GM10266 (cell line): Measurements from ENCODE around the gene NRCAM.

ENCODE experiments used
- DNase-seq: peaks from one replicate; pipeline ENCODE4 v3.0.0; 2012; ENCODE audit errors: extremely low spot score
- CTCF ChIP-seq: IDR thresholded peaks from 2 replicates; pipeline ENCODE4 v1.5.1; 2012; ENCODE audit warnings: mild to moderate bottlenecking, low read depth; ENCODE audit not compliant: control insufficient read depth, insufficient read depth; ENCODE audit errors: missing control alignments

Gene NRCAM

DNA sequence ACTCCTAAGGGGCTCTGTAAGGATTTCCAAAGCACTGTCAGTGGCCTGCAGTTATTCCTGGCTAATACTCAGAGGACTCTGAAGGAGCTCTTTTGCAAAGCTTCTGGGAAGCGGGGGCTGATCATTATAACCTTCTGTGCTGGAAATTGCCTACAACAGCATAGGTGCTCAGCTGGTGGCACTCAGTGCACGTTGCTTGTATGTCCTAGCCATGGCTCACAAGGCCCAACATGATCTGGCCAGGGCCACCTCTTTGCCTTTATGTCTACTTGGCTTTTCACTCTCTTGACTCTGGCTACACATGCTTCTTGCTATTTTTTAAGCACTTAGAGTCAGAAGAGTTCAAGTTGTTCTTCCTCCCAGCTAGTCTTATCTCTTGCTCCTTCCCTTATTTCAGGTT, 343.6 kb downstream of the NRCAM start:
- TF ChIP-seq CTCF = no peak
- no peak for DNase-seq

- peak; percentile 62 for TF ChIP-seq CTCF
- DNase-seq = peak; percentile 27
Observed at GRCh38 chr7:108109221-108109908, 346.9 kb downstream of the NRCAM start.

GRCh38 chr7:108108131-108108530, 348.1 kb downstream of the NRCAM start:
- no peak for DNase-seq
- no peak for TF ChIP-seq CTCF

DNA sequence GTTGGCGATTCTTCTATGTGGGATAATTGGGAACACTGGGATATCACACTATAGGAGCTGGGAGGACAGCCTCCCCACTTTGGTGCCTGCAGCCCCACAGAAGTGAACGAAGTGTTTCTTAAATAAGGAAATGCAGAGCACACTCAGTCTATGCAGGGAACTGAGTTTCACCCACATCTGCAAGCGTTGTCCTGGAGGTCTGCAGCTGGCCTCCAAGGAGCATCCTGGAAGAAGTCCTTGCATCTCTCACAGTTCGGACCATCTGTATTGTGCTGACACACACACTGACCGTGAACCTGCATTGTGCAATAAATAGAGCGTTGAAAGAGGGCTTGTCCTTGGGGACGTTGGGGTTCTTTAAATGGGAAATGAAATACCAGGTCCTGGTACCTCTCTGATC, 351.9 kb downstream of the NRCAM start:
- no peak for DNase-seq
- TF ChIP-seq CTCF = no peak

- DNase-seq = no peak
- TF ChIP-seq CTCF = no peak
Observed at GRCh38 chr7:108103558-108104298, 352.5 kb downstream of the NRCAM start.

GRCh38 chr7:108102671-108103312, 353.4 kb downstream of the NRCAM start:
- no peak for TF ChIP-seq CTCF
- DNase-seq = no peak

DNA sequence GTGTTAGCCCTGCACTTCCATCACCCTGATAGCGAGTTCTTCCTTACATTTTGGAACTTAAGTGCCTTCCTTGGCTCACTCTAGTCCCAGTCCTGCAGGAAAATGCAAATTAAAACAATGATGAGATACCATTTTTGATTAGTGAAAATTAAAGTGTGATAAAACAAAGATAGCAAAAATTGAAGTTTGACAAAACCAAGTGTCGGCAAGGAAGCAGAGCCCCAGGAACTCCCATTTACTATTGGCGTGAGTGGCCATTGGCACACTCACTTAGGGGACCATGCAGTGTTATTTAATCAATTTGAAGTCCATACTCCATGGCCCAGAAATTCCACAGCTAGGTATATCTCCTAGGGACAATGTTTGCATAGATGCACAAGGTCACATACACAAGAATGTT, 354.5 kb downstream of the NRCAM start:
- TF ChIP-seq CTCF = no peak
- no peak for DNase-seq
